GM20000 (cell line): ENCODE data around the gene CHRNA1.

Experiments used
- DNase-seq: peaks from one replicate; pipeline ENCODE4 v3.0.0; 2012; ENCODE audit warnings: low spot score
- TF ChIP-seq, protein P1 (sequence below): IDR thresholded peaks from 2 replicates; pipeline ENCODE4 v1.5.1; 2012; ENCODE audit warnings: mild to moderate bottlenecking, control low read depth; ENCODE audit errors: extremely low read depth, missing control alignments

CHRNA1 gene

DNA sequence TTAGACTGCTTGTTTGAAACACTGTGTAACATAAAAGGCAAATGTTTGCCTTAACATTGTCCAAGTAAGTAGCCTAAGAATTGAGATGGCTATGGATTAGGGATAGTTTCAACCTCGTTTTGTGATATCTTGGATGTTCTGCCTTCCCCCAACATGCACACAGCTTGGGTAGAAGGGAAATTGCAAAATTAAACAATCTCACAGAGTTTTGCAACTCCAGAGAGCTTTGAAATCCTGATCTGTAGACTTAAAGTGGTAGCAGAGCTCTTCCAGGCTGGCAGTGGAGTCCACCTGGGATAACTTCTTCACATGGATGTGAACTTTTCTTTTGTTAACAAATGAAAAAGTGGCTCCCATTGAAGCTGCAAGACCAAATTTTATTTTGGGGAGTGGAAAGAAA is 59.6 kb downstream of the CHRNA1 start:
- no peak for DNase-seq
- TF ChIP-seq, protein P1, sequence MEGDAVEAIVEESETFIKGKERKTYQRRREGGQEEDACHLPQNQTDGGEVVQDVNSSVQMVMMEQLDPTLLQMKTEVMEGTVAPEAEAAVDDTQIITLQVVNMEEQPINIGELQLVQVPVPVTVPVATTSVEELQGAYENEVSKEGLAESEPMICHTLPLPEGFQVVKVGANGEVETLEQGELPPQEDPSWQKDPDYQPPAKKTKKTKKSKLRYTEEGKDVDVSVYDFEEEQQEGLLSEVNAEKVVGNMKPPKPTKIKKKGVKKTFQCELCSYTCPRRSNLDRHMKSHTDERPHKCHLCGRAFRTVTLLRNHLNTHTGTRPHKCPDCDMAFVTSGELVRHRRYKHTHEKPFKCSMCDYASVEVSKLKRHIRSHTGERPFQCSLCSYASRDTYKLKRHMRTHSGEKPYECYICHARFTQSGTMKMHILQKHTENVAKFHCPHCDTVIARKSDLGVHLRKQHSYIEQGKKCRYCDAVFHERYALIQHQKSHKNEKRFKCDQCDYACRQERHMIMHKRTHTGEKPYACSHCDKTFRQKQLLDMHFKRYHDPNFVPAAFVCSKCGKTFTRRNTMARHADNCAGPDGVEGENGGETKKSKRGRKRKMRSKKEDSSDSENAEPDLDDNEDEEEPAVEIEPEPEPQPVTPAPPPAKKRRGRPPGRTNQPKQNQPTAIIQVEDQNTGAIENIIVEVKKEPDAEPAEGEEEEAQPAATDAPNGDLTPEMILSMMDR, result no peak

DNA sequence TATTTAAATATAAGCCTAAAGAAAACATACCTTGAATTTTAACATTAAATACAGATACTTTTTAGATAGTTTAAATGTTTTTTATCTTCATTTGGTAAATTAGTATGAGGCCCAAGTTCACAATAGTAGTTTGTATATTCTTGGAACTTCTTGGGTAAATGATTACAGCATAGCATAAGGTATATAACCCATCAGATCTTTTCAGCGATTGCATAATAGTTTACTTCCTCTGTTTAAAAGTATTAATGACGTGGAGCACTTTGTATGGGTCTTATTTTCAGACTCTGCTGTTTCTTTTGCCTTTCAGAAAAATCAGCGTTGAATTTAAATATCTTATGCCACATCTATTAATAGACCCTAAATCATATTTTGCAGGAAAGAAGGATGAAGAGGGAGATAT is 60.2 kb downstream of the CHRNA1 start:
- DNase-seq, result no peak
- TF ChIP-seq, protein P1, result no peak

DNA sequence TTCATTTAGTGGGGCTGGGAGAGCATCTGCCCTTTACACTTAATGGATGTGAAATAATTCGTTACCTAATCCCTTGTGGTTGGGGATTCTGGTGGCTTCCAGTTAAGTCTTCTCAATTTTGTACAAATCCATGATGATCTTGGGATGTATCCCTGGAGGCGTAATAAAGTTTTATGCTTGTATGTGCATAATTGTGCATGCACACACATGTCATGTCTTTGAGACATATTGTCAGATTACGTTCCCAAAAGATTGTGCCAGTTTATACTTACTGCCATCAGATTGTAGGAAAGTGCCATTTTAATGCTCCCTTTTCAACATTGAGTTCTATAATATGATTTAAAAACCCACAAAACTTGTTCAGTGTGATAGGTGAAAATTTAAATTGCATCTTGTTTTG is 60.8 kb downstream of the CHRNA1 start:
- DNase-seq, result no peak
- TF ChIP-seq, protein P1, result no peak

DNA sequence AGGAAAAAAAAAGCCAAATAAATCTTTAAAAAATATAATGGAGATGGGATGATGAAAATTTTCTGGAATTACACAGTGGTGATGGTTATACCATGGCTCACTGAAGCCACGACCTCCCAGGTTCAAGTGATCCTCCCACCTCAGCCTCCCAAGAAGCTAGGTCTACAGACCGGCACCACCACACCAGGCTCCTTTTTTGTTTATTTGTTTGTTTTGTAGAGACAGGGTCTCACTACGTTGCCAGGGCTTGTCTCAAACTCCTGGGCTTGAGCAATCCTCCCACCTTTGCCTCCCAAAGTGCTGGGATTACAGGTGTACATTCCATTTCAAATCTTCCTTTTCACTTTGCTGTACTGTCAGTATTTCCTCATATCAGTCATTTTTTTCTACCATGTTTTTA is 61.7 kb downstream of the CHRNA1 start:
- TF ChIP-seq, protein P1, result no peak
- DNase-seq, result no peak

DNA sequence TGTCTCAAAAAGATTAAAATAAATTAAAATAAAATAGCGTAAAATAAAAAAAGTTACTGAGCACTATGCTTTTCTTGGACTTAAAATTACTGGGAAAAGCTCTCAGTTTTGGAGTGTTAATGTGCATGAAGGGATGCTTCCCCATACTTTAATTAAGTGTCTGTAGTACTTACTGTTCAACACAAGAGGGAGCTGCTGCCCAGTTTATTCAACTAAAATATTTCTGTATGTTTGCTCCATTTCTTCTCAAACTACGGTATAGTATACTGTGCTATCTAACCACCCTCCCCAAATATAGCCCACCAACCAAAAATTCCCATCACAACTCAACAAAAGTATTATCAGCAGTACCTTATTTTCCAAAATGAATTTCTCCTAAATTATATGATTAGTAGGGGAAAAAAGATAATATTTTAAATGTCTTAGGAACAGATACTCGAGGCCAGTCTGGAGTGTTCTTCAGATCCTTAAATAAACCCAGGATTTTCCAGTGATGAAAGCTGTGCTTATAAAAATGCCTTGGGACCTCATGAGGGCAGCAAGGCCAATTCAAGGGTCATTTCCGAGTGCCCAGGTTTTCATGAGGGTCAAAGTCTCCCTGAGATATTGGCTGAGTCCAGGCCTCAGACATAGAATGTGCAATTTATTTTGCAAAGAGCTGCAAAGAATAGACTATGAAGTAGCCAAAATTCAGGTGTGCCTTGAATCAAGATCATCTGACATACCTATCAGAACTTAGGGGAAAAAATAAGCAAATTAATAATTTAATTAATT is 64.1 kb downstream of the CHRNA1 start:
- DNase-seq, result peak; percentile 79

More for the DNA sequence above, 64.1 kb downstream of the CHRNA1 start:
- TF ChIP-seq, protein P1, result no peak
